PFSK-1 (cell line): Measurements from ENCODE around the gene SNX18.

ENCODE experiments used
- POLR2AphosphoS5 ChIP-seq: IDR thresholded peaks from 2 replicates; pipeline ENCODE4 v1.6.1; 2012; ENCODE audit warnings: low read depth, mild to moderate bottlenecking, control low read depth, low read length, moderate library complexity
- SIN3A ChIP-seq: IDR thresholded peaks from 2 replicates; pipeline ENCODE4 v1.6.1; 2012; ENCODE audit warnings: mild to moderate bottlenecking, low read length, moderate library complexity, borderline replicate concordance; ENCODE audit not compliant: insufficient read depth
- TAF1 ChIP-seq: IDR thresholded peaks from 2 replicates; pipeline ENCODE4 v1.6.1; 2012; ENCODE audit warnings: low read length, control low read depth, borderline replicate concordance; ENCODE audit not compliant: insufficient read depth
- TF ChIP-seq, protein P1 (sequence below), 2 experiments: IDR thresholded peaks; 2 replicates each; pipeline versions ENCODE4 v1.6.1 to v1.8.0; 2011 to 2012; ENCODE audit warnings: low read depth in 2 of 2, low read length in 2 of 2, control low read depth in 1 of 2, inconsistent platforms in 1 of 2, mild to moderate bottlenecking in 1 of 2, moderate library complexity in 1 of 2; ENCODE audit not compliant: insufficient read depth in 1 of 2

DNA sequence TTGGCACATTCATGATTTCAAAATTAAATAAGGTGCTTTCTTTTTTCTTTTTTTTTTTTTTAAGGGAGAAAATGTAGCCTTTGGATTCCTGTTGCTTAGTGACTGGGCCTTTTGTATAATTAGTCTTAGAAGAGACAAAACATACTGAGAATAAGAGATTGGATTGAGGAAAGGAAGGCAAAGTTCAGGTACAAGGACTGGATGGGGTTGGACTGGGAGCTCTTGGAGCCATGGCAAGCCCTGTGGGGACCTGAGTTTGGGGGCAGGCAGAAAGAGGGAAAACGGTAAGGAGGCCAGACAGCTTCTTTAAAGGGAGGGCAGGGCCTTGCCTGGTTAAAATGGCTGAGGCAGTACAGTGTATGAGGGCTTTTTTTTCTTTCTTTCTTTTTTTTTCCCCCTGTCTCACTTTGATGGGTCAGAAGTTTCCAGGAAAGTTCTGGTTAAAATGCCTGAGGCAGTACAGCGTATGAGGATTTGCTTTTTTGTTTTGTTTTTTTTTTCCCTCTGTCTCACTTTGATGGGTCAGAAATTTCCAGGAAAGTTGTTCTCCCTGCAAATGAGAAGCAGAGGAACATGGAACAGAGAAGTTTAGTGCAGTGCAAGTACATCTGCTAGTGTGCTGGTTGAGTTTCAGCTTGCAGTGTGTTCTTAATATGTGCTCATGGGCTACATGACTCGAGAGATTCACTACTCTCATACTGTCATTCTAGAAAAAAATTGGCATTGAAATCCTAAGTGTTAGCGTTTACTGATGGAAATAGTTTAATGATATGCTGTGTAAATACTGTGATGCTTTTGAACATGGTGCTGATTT is 16.8 kb downstream of the SNX18 start:
- TF ChIP-seq TAF1 = no peak
- no peak for TF ChIP-seq SIN3A
- TF ChIP-seq POLR2AphosphoS5 = no peak
- TF ChIP-seq, protein P1, sequence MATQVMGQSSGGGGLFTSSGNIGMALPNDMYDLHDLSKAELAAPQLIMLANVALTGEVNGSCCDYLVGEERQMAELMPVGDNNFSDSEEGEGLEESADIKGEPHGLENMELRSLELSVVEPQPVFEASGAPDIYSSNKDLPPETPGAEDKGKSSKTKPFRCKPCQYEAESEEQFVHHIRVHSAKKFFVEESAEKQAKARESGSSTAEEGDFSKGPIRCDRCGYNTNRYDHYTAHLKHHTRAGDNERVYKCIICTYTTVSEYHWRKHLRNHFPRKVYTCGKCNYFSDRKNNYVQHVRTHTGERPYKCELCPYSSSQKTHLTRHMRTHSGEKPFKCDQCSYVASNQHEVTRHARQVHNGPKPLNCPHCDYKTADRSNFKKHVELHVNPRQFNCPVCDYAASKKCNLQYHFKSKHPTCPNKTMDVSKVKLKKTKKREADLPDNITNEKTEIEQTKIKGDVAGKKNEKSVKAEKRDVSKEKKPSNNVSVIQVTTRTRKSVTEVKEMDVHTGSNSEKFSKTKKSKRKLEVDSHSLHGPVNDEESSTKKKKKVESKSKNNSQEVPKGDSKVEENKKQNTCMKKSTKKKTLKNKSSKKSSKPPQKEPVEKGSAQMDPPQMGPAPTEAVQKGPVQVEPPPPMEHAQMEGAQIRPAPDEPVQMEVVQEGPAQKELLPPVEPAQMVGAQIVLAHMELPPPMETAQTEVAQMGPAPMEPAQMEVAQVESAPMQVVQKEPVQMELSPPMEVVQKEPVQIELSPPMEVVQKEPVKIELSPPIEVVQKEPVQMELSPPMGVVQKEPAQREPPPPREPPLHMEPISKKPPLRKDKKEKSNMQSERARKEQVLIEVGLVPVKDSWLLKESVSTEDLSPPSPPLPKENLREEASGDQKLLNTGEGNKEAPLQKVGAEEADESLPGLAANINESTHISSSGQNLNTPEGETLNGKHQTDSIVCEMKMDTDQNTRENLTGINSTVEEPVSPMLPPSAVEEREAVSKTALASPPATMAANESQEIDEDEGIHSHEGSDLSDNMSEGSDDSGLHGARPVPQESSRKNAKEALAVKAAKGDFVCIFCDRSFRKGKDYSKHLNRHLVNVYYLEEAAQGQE (IDR thresholded peaks at IDR 0.05; ENCODE audit: insufficient read depth in 1 of 2, low read depth in 2 of 2, low read length in 2 of 2) = no peak
